Natural killer cell (primary cell): Measurements from ENCODE around the gene GTF3C4. TPM values are rescaled to one million over a fixed set of nuclear protein-coding genes. Genes with fewer than 3 reads are reported as not detected.

ENCODE experiments used
- ATAC-seq, 3 donors: fragments of 150-1000 bp in 2 of 3; fragments of 200-7000 bp in 1 of 3; cut with Tn5 transposase; 1 replicate in 1 of 3; 2 replicates in 2 of 3; pipeline ENCODE4 v1.10.0; 2021; ENCODE audit warnings: mild to moderate bottlenecking in 2 of 3, moderate library complexity in 2 of 3
- DNase-seq, 2 donors: peaks; one replicate each; pipeline versions ENCODE4 v3.0.0 to v3.0.0-alpha.2; 2013 to 2021; ENCODE audit warnings: mixed read lengths in 1 of 2
- H3K27ac ChIP-seq: one replicate; pipeline ENCODE4 v1.5.1; 2013; ENCODE audit warnings: mild to moderate bottlenecking, low read length
- H3K27me3 ChIP-seq: one replicate; pipeline ENCODE4 v1.6.1; 2013; ENCODE audit warnings: low read length; ENCODE audit not compliant: control insufficient read depth, insufficient read depth
- H3K36me3 ChIP-seq: one replicate; pipeline ENCODE4 v1.6.1; 2013; ENCODE audit warnings: low read length; ENCODE audit not compliant: control insufficient read depth, insufficient read depth
- H3K4me1 ChIP-seq: one replicate; pipeline ENCODE4 v1.6.1; 2013; ENCODE audit warnings: low read length; ENCODE audit not compliant: control insufficient read depth, insufficient read depth
- H3K4me3 ChIP-seq: one replicate; pipeline ENCODE4 v1.5.1; 2013; ENCODE audit warnings: low read length
- H3K9me3 ChIP-seq: one replicate; pipeline ENCODE4 v1.6.1; 2013; ENCODE audit warnings: low read length; ENCODE audit not compliant: control insufficient read depth, insufficient read depth
- H3K27ac Mint-ChIP-seq, 2 donors: one replicate each; pipeline ENCODE4 v1.8.0; 2022; ENCODE audit warnings: mild to moderate bottlenecking in 2 of 2, mixed read lengths in 2 of 2, moderate library complexity in 1 of 2
- H3K27me3 Mint-ChIP-seq, 2 donors: one replicate each; pipeline ENCODE4 v1.8.0; 2022; ENCODE audit warnings: low read depth in 2 of 2, mixed read lengths in 2 of 2
- H3K36me3 Mint-ChIP-seq: one replicate; pipeline ENCODE4 v1.8.0; 2022; ENCODE audit warnings: mixed read lengths
- H3K4me1 Mint-ChIP-seq, 2 donors: one replicate each; pipeline ENCODE4 v1.8.0; 2022; ENCODE audit warnings: mixed read lengths in 2 of 2
- H3K4me3 Mint-ChIP-seq: one replicate; pipeline ENCODE4 v1.8.0; 2022; ENCODE audit warnings: mild to moderate bottlenecking, moderate library complexity, mixed read lengths
- H3K9me3 Mint-ChIP-seq, 2 donors: one replicate each; pipeline ENCODE4 v1.8.0; 2022; ENCODE audit warnings: mixed read lengths in 2 of 2
- WGBS: methylation state at CpG from one replicate; pipeline ENCODE4 v1.1.7; 2013; ENCODE audit warnings: missing lambda C conversion rate; ENCODE audit not compliant: insufficient coverage; 5-methylcytosine and 5-hydroxymethylcytosine counted together
- intact Hi-C: fragments of 100-400 bp; cut with micrococcal nuclease; formaldehyde crosslinking; loops from one replicate; pipeline ENCODE4 v1.14.2; 2022
- total RNA-seq, 4 donors: library from RNA; stranded (reverse); fragments of 120-200 nt in 1 of 4; gene quantifications; one replicate each; pipeline versions ENCODE4 v1.2.3 to v1.2.4, GENCODE V29; 2013 to 2022
- TF ChIP-seq, protein P1 (sequence below): fragments of 200-600 bp; IDR thresholded peaks from one replicate; pipeline ENCODE4 v1.8.0; 2022; ENCODE audit warnings: antibody characterized with exemption

Gene GTF3C4
- total RNA-seq, 3 donors from 2014 or later (not counting 1 experiment from before 2014, with no cell fraction given): 11.0 to 12.7 (median 12.6) TPM

DNA sequence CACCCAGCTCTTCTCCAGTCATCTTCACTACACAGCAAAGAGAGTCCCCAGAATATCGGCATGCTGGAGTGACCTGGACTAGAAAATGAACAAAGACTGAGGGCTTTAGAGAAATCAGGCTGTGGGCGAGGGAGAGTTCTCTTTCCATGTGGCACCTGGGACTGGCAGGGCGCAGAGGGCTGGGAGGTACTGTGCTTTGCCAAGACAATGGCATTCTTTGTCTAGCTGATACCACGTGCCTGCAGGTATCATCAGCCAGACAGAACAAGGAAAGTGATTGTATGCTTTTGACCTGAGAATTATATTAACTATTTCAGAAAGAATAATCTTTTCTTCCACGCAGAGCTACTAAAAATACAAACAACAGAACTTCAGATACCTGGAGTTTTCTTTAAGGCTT, 30.9 kb upstream of the GTF3C4 start:
- peaks cover 6% of the 10 kb centered on the region for H3K36me3 Mint-ChIP-seq
- no peak for ATAC-seq
- intact Hi-C loops: no loop called here
- no peak overlapping the region for H3K27ac ChIP-seq
- TF ChIP-seq, protein P1, sequence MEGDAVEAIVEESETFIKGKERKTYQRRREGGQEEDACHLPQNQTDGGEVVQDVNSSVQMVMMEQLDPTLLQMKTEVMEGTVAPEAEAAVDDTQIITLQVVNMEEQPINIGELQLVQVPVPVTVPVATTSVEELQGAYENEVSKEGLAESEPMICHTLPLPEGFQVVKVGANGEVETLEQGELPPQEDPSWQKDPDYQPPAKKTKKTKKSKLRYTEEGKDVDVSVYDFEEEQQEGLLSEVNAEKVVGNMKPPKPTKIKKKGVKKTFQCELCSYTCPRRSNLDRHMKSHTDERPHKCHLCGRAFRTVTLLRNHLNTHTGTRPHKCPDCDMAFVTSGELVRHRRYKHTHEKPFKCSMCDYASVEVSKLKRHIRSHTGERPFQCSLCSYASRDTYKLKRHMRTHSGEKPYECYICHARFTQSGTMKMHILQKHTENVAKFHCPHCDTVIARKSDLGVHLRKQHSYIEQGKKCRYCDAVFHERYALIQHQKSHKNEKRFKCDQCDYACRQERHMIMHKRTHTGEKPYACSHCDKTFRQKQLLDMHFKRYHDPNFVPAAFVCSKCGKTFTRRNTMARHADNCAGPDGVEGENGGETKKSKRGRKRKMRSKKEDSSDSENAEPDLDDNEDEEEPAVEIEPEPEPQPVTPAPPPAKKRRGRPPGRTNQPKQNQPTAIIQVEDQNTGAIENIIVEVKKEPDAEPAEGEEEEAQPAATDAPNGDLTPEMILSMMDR: no peak
- H3K27ac Mint-ChIP-seq: no peak overlapping the region
- H3K4me1 ChIP-seq: no peaks in the 10 kb centered on the region
- no peak for DNase-seq
- no peaks in the 10 kb centered on the region for H3K27me3 ChIP-seq
- H3K4me3 Mint-ChIP-seq: no peak overlapping the region
- H3K27me3 Mint-ChIP-seq: no peaks in the 10 kb centered on the region
- no peak overlapping the region for H3K4me3 ChIP-seq
- no peaks in the 10 kb centered on the region for H3K9me3 ChIP-seq
- 89% methylated on average over 4 of the region's 5 CpGs for WGBS
- H3K9me3 Mint-ChIP-seq: no peaks in the 10 kb centered on the region
- peaks cover 52% of the 10 kb centered on the region for H3K36me3 ChIP-seq
- H3K4me1 Mint-ChIP-seq: no peaks in the 10 kb centered on the region

DNA sequence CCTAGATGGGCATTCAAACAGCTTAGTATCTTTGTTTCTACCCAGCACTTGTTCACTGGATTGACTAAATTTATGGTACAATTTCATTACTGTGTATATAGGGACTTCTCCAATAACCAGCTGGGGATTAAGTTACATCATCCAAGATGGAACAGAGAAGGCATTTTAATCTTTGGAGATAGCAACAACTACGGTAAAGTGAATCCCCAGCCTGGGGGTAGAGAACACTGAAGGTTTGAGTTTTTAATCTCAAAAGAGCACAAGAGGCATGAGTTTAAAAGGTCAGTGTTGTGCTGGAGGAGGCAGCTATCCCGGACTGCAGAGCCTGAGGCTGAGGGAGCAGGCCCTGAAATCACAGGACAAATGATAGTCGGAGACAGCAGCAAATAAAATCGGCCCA, 29.0 kb upstream of the GTF3C4 start:
- peaks cover 6% of the 10 kb centered on the region for H3K36me3 Mint-ChIP-seq

DNA sequence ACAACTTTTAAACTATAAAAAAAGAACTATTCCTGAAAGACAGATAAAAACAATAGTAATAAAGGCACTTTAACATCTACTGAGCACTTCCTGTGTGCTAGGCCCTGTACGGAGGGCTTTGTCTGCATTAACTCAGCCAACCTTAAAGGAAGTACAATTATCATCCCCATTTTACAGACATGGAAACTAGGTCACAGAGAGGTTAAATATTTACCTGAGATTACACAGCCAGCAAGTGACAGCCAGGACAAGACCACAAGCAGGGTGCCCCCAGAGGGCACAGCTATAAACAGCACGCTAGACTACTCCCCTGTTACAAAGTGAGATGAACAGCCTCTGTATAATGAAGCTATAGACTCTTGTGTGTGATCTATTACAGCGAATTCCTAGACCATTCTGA, 26.0 kb upstream of the GTF3C4 start:
- Mint-ChIP-seq H3K9me3 (no peaks in the 10 kb centered on the region), H3K4me3 (no peak overlapping the region), H3K27me3 (no peaks in the 10 kb centered on the region), H3K36me3 (peaks cover 6% of the 10 kb centered on the region), H3K4me1 (no peaks in the 10 kb centered on the region), H3K27ac (no peak overlapping the region)
- intact Hi-C loops: no loop called here
- no peak overlapping the region for H3K27ac ChIP-seq
- no peak overlapping the region for H3K4me3 ChIP-seq
- no peaks in the 10 kb centered on the region for H3K9me3 ChIP-seq
- no peaks in the 10 kb centered on the region for H3K4me1 ChIP-seq
- 83% methylated on average over 3 of the region's 3 CpGs for WGBS
- no peak for DNase-seq
- TF ChIP-seq, protein P1: no peak
- no peak for ATAC-seq
- H3K27me3 ChIP-seq: no peaks in the 10 kb centered on the region
- H3K36me3 ChIP-seq: peaks cover 88% of the 10 kb centered on the region

More for the DNA sequence above, 29.0 kb upstream of the GTF3C4 start:
- peaks cover 69% of the 10 kb centered on the region for H3K36me3 ChIP-seq
- H3K9me3 ChIP-seq: no peaks in the 10 kb centered on the region
- Mint-ChIP-seq H3K4me1 (no peaks in the 10 kb centered on the region), H3K27ac (no peak overlapping the region), H3K4me3 (no peak overlapping the region), H3K9me3 (no peaks in the 10 kb centered on the region), H3K27me3 (no peaks in the 10 kb centered on the region)
- DNase-seq (no peak), ATAC-seq (no peak)
- TF ChIP-seq, protein P1: no peak
- 95% methylated on average over 4 of the region's 4 CpGs for WGBS
- no peaks in the 10 kb centered on the region for H3K4me1 ChIP-seq
- intact Hi-C loops: no loop called here
- no peak overlapping the region for H3K4me3 ChIP-seq
- H3K27ac ChIP-seq: no peak overlapping the region
- H3K27me3 ChIP-seq: no peaks in the 10 kb centered on the region

DNA sequence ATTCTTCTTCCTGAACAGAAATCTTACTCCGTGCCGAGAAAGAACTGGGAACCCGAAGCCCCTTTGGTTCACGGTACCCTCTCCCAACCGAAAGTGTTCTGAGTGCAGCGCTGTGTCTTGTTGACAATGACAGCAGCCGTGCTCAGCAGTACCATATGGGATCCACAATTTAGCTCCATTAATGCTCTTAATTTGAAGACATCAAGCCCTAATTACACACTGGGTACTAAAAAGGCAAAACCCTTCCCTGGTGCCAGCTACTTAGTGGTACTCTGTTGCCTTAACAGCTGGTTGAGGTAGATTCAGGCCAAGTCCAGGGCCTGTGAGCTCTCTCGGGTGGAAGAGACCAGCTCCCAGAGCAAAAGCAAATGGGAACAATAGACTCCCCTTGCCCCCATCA, 25.0 kb upstream of the GTF3C4 start:
- Histone ChIP-seq H3K4me3 (no peak overlapping the region), H3K4me1 (no peaks in the 10 kb centered on the region), H3K36me3 (peaks cover 82% of the 10 kb centered on the region), H3K9me3 (no peaks in the 10 kb centered on the region), H3K27me3 (no peaks in the 10 kb centered on the region), H3K27ac (no peak overlapping the region)
- WGBS: 98% methylated on average over 8 of the region's 8 CpGs
- Mint-ChIP-seq H3K9me3 (no peaks in the 10 kb centered on the region), H3K4me1 (no peaks in the 10 kb centered on the region), H3K36me3 (peaks cover 6% of the 10 kb centered on the region), H3K4me3 (no peak overlapping the region), H3K27ac (no peak overlapping the region), H3K27me3 (no peaks in the 10 kb centered on the region)
- DNase-seq (no peak), ATAC-seq (no peak)
- TF ChIP-seq, protein P1: no peak
- intact Hi-C loops: no loop called here
